ENCODE results near the gene DPEP2NB.
A peak's percentile ranks its signal among the peaks of the same experiment; 100 is the strongest.
"Not testable (repeated sequence)": the region's sequence is repeated elsewhere in the genome, so short reads cannot be mapped to it uniquely, and the experiment has no call there.

DPEP2NB gene

GRCh38 chr16:68009872-68010271 lies 5.8 kb downstream of the DPEP2NB start:
- DNase-seq: not testable (repeated sequence)

- no peak for DNase-seq
These were observed 6.5 kb downstream of the DPEP2NB start for GRCh38 chr16:68009157-68009735.

GRCh38 chr16:68005786-68006286 lies 9.9 kb downstream of the DPEP2NB start:
- no peak for DNase-seq

- no peak for DNase-seq
These were observed 10.5 kb downstream of the DPEP2NB start for GRCh38 chr16:68005211-68005610.

GRCh38 chr16:68003031-68003430 lies 12.7 kb downstream of the DPEP2NB start:
- no peak for DNase-seq

- DNase-seq: no peak
These were observed 15.3 kb downstream of the DPEP2NB start for GRCh38 chr16:68000450-68000849.

- no peak for DNase-seq
These were observed 15.7 kb downstream of the DPEP2NB start for GRCh38 chr16:67999985-68000384.

GRCh38 chr16:67998779-67999688 lies 16.7 kb downstream of the DPEP2NB start, which contains the start of gene DPEP2:
Gene DPEP2 (minus strand): TSS chr16:67999484. CDS start chr16:67993212, 6,272 bp downstream.
- DNase-seq: not testable (repeated sequence)

GRCh38 chr16:67998231-67998778 lies 17.4 kb downstream of the DPEP2NB start:
- DNase-seq: not testable (repeated sequence)

- no peak for DNase-seq
These were observed 19.0 kb downstream of the DPEP2NB start for GRCh38 chr16:67996666-67997065.

- no peak for DNase-seq
These were observed 20.3 kb downstream of the DPEP2NB start for GRCh38 chr16:67995423-67995822.

- DNase-seq: not testable (repeated sequence)
These were observed 21.7 kb downstream of the DPEP2NB start for GRCh38 chr16:67994040-67994408.

- DNase-seq: peak; percentile 96
These were observed 22.3 kb downstream of the DPEP2NB start for GRCh38 chr16:67993207-67994039.

- DNase-seq: no peak
These were observed 23.0 kb downstream of the DPEP2NB start for GRCh38 chr16:67992661-67993206.

GRCh38 chr16:67990018-67990386 lies 25.7 kb downstream of the DPEP2NB start:
- DNase-seq: no peak

- no peak for DNase-seq
These were observed 26.2 kb downstream of the DPEP2NB start for GRCh38 chr16:67989322-67990017.

GRCh38 chr16:67988675-67989074 lies 27.0 kb downstream of the DPEP2NB start:
- DNase-seq: no peak

- DNase-seq: no peak
These were observed 28.1 kb downstream of the DPEP2NB start for GRCh38 chr16:67987460-67988160.

- no peak for DNase-seq
These were observed 28.8 kb downstream of the DPEP2NB start for GRCh38 chr16:67986949-67987348.

- DNase-seq: no peak
These were observed 33.6 kb downstream of the DPEP2NB start for GRCh38 chr16:67982011-67982696.

Data from activated CD8-positive, alpha-beta memory T cell treated with anti-CD3 and anti-CD28 coated beads, Interleukin-2, amount 50 U/mL, for 48 hours (primary cell).